Measurements from ENCODE around the gene KCTD8.

DNA sequence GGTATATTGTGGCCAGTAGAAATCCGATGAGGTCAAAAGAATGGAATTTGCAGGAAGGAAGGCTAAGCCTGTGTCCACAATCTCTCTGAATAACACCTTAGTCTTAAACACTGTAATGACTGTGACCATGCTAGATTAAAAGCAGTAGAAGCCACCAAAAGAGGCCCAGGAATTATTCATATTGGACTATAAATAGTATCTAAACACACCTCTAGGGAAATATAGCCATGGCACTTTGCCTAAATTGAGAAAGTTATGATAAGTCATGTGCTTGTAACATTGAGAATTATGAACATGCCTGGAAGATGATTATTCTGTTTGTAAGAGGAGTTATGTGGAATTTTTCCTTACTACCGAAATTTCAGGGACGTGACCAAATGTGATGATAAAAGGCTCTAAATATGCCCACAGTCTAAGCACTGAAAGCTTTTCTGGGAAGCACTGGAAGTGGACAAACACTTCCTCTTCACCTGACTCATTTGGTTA is 298.5 kb downstream of the KCTD8 start:
- TF ChIP-seq TAF1 (IDR thresholded peaks at IDR 0.05; ENCODE audit: low read depth): no peak
- no peak for TF ChIP-seq POLR2AphosphoS5 (IDR thresholded peaks at IDR 0.05)
- TF ChIP-seq, protein P1, sequence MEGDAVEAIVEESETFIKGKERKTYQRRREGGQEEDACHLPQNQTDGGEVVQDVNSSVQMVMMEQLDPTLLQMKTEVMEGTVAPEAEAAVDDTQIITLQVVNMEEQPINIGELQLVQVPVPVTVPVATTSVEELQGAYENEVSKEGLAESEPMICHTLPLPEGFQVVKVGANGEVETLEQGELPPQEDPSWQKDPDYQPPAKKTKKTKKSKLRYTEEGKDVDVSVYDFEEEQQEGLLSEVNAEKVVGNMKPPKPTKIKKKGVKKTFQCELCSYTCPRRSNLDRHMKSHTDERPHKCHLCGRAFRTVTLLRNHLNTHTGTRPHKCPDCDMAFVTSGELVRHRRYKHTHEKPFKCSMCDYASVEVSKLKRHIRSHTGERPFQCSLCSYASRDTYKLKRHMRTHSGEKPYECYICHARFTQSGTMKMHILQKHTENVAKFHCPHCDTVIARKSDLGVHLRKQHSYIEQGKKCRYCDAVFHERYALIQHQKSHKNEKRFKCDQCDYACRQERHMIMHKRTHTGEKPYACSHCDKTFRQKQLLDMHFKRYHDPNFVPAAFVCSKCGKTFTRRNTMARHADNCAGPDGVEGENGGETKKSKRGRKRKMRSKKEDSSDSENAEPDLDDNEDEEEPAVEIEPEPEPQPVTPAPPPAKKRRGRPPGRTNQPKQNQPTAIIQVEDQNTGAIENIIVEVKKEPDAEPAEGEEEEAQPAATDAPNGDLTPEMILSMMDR (IDR thresholded peaks at IDR 0.05; ENCODE audit: poor library complexity, severe bottlenecking): no peak
- no peak for TF ChIP-seq RAD21 (conservative IDR thresholded peaks at IDR 0.05)
- TF ChIP-seq SMC3 (conservative IDR thresholded peaks at IDR 0.05; ENCODE audit: poor library complexity): no peak
- no peak for TF ChIP-seq MXI1 (conservative IDR thresholded peaks at IDR 0.05; ENCODE audit: poor library complexity, severe bottlenecking)
- TF ChIP-seq EZH2 (IDR thresholded peaks at IDR 0.05; ENCODE audit: borderline replicate concordance, insufficient read depth, low read length, poor library complexity, severe bottlenecking): no peak
